B cell (primary cell): ENCODE measurements around the gene CPNE5. TPM values are rescaled to one million over a fixed set of nuclear protein-coding genes. Genes with fewer than 3 reads are reported as not detected.

Source experiments
- ATAC-seq: fragments of 200-7000 bp; cut with Tn5 transposase; one replicate; pipeline ENCODE4 v1.10.0; 2021; ENCODE audit warnings: low read depth, mild to moderate bottlenecking, moderate number of reproducible peaks, moderate library complexity
- CTCF ChIA-PET: fragments of 350-600 bp; sonication (Branson Sonifier 250); formaldehyde crosslinking; loops from one replicate; lab custom pipeline; 2021; ENCODE audit warnings: antibody characterized with exemption, inconsistent platforms; lab: Charles Lee
- POLR2A ChIA-PET: fragments of 350-600 bp; sonication (Branson Sonifier 250); formaldehyde crosslinking; loops from one replicate; lab custom pipeline; 2021; ENCODE audit warnings: antibody characterized with exemption; lab: Charles Lee
- DNase-seq: peaks from one replicate; pipeline ENCODE4 v3.0.0; 2013
- H2AFZ ChIP-seq: 2 replicates; pipeline ENCODE4 v1.6.1; 2012; ENCODE audit warnings: mild to moderate bottlenecking, low read depth, low read length; ENCODE audit not compliant: insufficient read depth, poor library complexity, severe bottlenecking
- H3K27ac ChIP-seq, 2 donors: 1 replicate in 1 of 2; 2 replicates in 1 of 2; pipeline ENCODE4 v1.5.1; 2012 to 2013; ENCODE audit warnings: low read length in 2 of 2, mild to moderate bottlenecking in 2 of 2, moderate library complexity in 1 of 2
- H3K27me3 ChIP-seq, 4 experiments: fragments of 200-600 bp in 1 of 4; sonication (generic) in 1 of 4; replicated peaks in 1 of 4; 1 replicate in 2 of 4; 2 replicates in 2 of 4; pipeline versions ENCODE4 v1.6.1 to v1.7.0; 2013 to 2016; ENCODE audit warnings: low read length in 3 of 4, mild to moderate bottlenecking in 2 of 4, mixed read lengths in 1 of 4, moderate library complexity in 1 of 4; ENCODE audit not compliant: insufficient read depth in 4 of 4, control insufficient read depth in 3 of 4; ENCODE audit errors: control extremely low read depth in 1 of 4
- H3K36me3 ChIP-seq, 2 experiments: replicated peaks in 1 of 2; 1 replicate in 1 of 2; 2 replicates in 1 of 2; pipeline versions ENCODE4 v1.6.1 to v1.7.1; 2013; ENCODE audit warnings: low read length in 1 of 2; ENCODE audit not compliant: insufficient read depth in 2 of 2, control insufficient read depth in 1 of 2; ENCODE audit errors: control extremely low read depth in 1 of 2, extremely low read depth in 1 of 2
- H3K4me1 ChIP-seq, 2 donors: fragments of 200-600 bp in 1 of 2; sonication (generic) in 1 of 2; 1 replicate in 1 of 2; 2 replicates in 1 of 2; pipeline versions ENCODE4 v1.5.1 to v1.6.1; 2013 to 2017; ENCODE audit warnings: low read length in 2 of 2; ENCODE audit not compliant: control insufficient read depth in 2 of 2, insufficient read depth in 2 of 2
- H3K4me2 ChIP-seq: replicated peaks from 2 replicates; pipeline ENCODE3; 2012; ENCODE audit warnings: mild to moderate bottlenecking, low read depth, low read length; ENCODE audit not compliant: poor library complexity, severe bottlenecking
- H3K4me3 ChIP-seq, 5 experiments: fragments of 200-600 bp in 1 of 5; sonication (generic) in 1 of 5; 1 replicate in 3 of 5; 2 replicates in 2 of 5; pipeline versions ENCODE4 v1.5.1 to v1.7.0; 2011 to 2016; ENCODE audit warnings: low read length in 4 of 5, mild to moderate bottlenecking in 4 of 5, low read depth in 2 of 5, control low read depth in 1 of 5, moderate library complexity in 1 of 5; ENCODE audit not compliant: insufficient read depth in 1 of 5; ENCODE audit errors: control extremely low read depth in 1 of 5, extremely low read depth in 1 of 5
- H3K79me2 ChIP-seq: fragments of 200-600 bp; sonication (generic); one replicate; pipeline ENCODE4 v1.6.0; 2016; ENCODE audit warnings: low read length; ENCODE audit not compliant: control insufficient read depth, insufficient read depth
- H3K9ac ChIP-seq: fragments of 200-600 bp; sonication (generic); 2 replicates; pipeline ENCODE4 v1.6.1; 2017; ENCODE audit warnings: mild to moderate bottlenecking, low read length, moderate library complexity
- H3K9me3 ChIP-seq, 3 donors: one replicate each; pipeline versions ENCODE4 v1.6.1 to v1.7.1; 2013; ENCODE audit warnings: low read length in 2 of 3; ENCODE audit not compliant: control insufficient read depth in 2 of 3, insufficient read depth in 1 of 3; ENCODE audit errors: control extremely low read depth in 1 of 3
- H4K20me1 ChIP-seq: 2 replicates; pipeline ENCODE4 v1.6.0; 2012; ENCODE audit warnings: mild to moderate bottlenecking, low read length; ENCODE audit not compliant: insufficient read depth, control insufficient read depth, poor library complexity, severe bottlenecking
- H3K27ac Mint-ChIP-seq: one replicate; pipeline ENCODE4 v1.8.0; 2021; ENCODE audit warnings: mixed read lengths
- H3K27me3 Mint-ChIP-seq: one replicate; pipeline ENCODE4 v1.8.0; 2021; ENCODE audit warnings: mixed read lengths
- H3K4me1 Mint-ChIP-seq: one replicate; pipeline ENCODE4 v1.8.0; 2021; ENCODE audit warnings: mixed read lengths
- H3K4me3 Mint-ChIP-seq: one replicate; pipeline ENCODE4 v1.8.0; 2021; ENCODE audit warnings: mixed read lengths
- H3K9me3 Mint-ChIP-seq: one replicate; pipeline ENCODE4 v1.8.0; 2022; ENCODE audit warnings: mixed read lengths; ENCODE audit not compliant: insufficient read depth
- EZH2 ChIP-seq: IDR thresholded peaks from 2 replicates; pipeline ENCODE4 v1.6.1; 2012; ENCODE audit warnings: borderline replicate concordance, low read depth, mild to moderate bottlenecking, moderate library complexity, low read length; ENCODE audit not compliant: insufficient read depth, poor library complexity, severe bottlenecking
- WGBS: methylation state at CpG from one replicate; pipeline ENCODE4 v1.1.5; 2013; ENCODE audit warnings: missing lambda C conversion rate; ENCODE audit not compliant: insufficient coverage; 5-methylcytosine and 5-hydroxymethylcytosine counted together
- intact Hi-C: fragments of 100-400 bp; cut with micrococcal nuclease; formaldehyde crosslinking; loops from one replicate; pipeline ENCODE4 v1.10.0; 2022
- polyA plus RNA-seq: library from polyadenylated mRNA; depleted of rRNA; stranded (reverse); fragments of >200 nt; gene quantifications from 2 replicates; pipeline ENCODE4 v1.2.3, GENCODE V29; 2012
- total RNA-seq, 2 donors: library from RNA; stranded (reverse); fragments of 120-200 nt in 1 of 2; gene quantifications; 1 replicate in 1 of 2; 2 replicates in 1 of 2; pipeline versions ENCODE4 v1.2.3 to v1.2.4, GENCODE V29; 2013 to 2022
- TF ChIP-seq, protein P1 (sequence below): fragments of 200-600 bp; IDR thresholded peaks from one replicate; pipeline ENCODE4 v1.8.0; 2022; ENCODE audit warnings: antibody characterized with exemption, mild to moderate bottlenecking

CPNE5 gene
- total and polyA plus RNA-seq, 2 donors (not counting 1 experiment from before 2014, with no cell fraction given): 49.8 to 357 TPM

DNA sequence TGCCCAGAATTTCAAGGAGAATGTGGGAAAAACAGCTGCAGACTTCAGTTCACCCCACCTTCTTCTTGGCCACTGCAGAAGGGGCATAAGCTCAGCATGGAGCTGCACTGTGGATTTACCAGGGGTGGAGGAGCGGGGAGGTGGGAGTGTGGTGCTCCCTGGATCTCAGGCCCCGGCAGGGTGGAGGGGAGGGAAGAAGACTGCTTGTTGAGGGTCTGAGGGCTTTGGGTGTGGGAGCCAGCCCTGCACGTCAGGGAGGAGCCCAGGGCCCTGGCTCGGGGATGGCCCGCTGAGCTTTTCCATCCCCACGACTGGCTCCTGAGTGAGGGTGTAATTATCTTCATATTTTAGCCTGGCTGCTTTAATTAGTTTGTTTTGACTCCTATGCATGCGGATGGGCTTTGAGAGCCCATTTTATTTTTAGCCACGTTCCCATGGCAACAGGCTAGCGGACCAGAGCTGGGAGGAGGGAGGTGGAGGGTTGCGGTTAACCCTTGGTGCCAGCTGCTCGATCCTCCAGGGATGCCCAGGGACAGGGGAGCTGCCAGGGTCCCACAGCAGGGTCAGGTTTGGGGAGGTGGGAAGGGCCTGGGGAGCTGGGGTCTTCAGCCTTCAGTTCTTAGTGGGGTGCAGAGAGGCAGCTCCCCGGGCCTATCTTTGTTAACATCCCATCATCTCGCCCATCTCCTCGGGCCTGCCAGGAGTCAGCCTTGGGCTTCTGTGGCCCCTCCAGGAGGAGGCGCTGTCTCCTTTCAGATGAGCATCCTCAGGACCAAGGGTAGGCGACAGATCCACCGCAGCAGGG lies 73.4 kb downstream of the CPNE5 start:
- CTCF ChIA-PET: interaction anchor here (0.6 to 8.1 kb wide), 38 partner anchors 9 to 464 kb away, joined by 3 to 123 read pairs (median 4); partner anchors contain the start of genes C6orf89, MTCH1, PI16 and PPIL1
- Histone ChIP-seq H3K27ac (no peak overlapping the region), H3K79me2 (no peaks in the 10 kb centered on the region), H3K27me3 (peaks cover 0 to 3% (median 0%) of the 10 kb centered on the region in 4 experiments), H3K9me3 (no peaks in the 10 kb centered on the region), H3K4me1 (peaks cover 45 to 54% of the 10 kb centered on the region in 2 donors), H2AFZ (peak overlapping the region; percentile 43), H3K9ac (peak overlapping the region; percentile 36), H3K4me2 (peak overlapping the region; percentile 68), H3K36me3 (no peaks in the 10 kb centered on the region), H3K4me3 (peak overlapping the region in 1 of 5 experiments; percentile 9), H4K20me1 (no peaks in the 10 kb centered on the region)
- H3K27ac Mint-ChIP-seq: peak overlapping the region; percentile 60
- no peaks in the 10 kb centered on the region for H3K27me3 Mint-ChIP-seq
- intact Hi-C loops: loop anchor here (1.0 kb wide), 3 partner anchors 15 to 445 kb away; no protein-coding TSS in a partner anchor
- TF ChIP-seq EZH2: no peak
- TF ChIP-seq, protein P1, sequence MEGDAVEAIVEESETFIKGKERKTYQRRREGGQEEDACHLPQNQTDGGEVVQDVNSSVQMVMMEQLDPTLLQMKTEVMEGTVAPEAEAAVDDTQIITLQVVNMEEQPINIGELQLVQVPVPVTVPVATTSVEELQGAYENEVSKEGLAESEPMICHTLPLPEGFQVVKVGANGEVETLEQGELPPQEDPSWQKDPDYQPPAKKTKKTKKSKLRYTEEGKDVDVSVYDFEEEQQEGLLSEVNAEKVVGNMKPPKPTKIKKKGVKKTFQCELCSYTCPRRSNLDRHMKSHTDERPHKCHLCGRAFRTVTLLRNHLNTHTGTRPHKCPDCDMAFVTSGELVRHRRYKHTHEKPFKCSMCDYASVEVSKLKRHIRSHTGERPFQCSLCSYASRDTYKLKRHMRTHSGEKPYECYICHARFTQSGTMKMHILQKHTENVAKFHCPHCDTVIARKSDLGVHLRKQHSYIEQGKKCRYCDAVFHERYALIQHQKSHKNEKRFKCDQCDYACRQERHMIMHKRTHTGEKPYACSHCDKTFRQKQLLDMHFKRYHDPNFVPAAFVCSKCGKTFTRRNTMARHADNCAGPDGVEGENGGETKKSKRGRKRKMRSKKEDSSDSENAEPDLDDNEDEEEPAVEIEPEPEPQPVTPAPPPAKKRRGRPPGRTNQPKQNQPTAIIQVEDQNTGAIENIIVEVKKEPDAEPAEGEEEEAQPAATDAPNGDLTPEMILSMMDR: peak; percentile 92
- 14% methylated on average over 16 of the region's 17 CpGs for WGBS
- peak; percentile 91 for ATAC-seq
- peak; percentile 88 for DNase-seq
- H3K4me3 Mint-ChIP-seq: peak overlapping the region; percentile 60
- POLR2A ChIA-PET: interaction anchor here (0.7 to 1.6 kb wide), 2 partner anchors 86 to 255 kb away, joined by 4 to 8 read pairs; no protein-coding TSS in a partner anchor
- H3K4me1 Mint-ChIP-seq: peaks cover 41% of the 10 kb centered on the region
- H3K9me3 Mint-ChIP-seq: no peaks in the 10 kb centered on the region
